Sigmoid colon (tissue), 4 donors: ENCODE results near the gene CD164L2.

ENCODE experiments used
- CTCF ChIP-seq, 4 experiments: fragments of 450-650 bp in 3 of 4; fragments of 200-600 bp in 1 of 4; IDR thresholded peaks; one replicate each; pipeline ENCODE4 v1.5.1; 2016 to 2019; ENCODE audit warnings: antibody characterized with exemption in 4 of 4, mild to moderate bottlenecking in 3 of 4, moderate library complexity in 2 of 4
- EP300 ChIP-seq, 4 donors: sonication (generic); formaldehyde crosslinking; IDR thresholded peaks; one replicate each; pipeline ENCODE4 v1.6.1; 2017; ENCODE audit warnings: antibody characterized with exemption in 4 of 4
- POLR2A ChIP-seq, 2 donors: fragments of 450-650 bp; IDR thresholded peaks; one replicate each; pipeline ENCODE4 v1.6.1; 2016; ENCODE audit warnings: antibody characterized with exemption in 2 of 2, mild to moderate bottlenecking in 2 of 2, moderate library complexity in 2 of 2
- POLR2AphosphoS5 ChIP-seq, 4 donors: sonication (generic); formaldehyde crosslinking; IDR thresholded peaks; one replicate each; pipeline ENCODE4 v1.6.1; 2017; ENCODE audit warnings: antibody characterized with exemption in 4 of 4

- TF ChIP-seq CTCF (IDR thresholded peaks at IDR 0.05) (peak in 1 of 4 experiments; percentile 28), POLR2A (IDR thresholded peaks at IDR 0.05) (peak; percentile 77 to 81), POLR2AphosphoS5 (IDR thresholded peaks at IDR 0.05) (peak; percentile 76 to 93 (median 84)), EP300 (IDR thresholded peaks at IDR 0.05) (peak in 1 of 4 donors; percentile 58)
Observed at GRCh38 chr1:27366411-27367159, 16.5 kb downstream of the CD164L2 start, which contains the start of gene MAP3K6.
